ENCODE data around the gene GRIN2A.

GRIN2A gene

GRCh38 chr16:10088380-10088793, 93.8 kb downstream of the GRIN2A start:
- Histone ChIP-seq H3K4me3 (IDR thresholded peaks at IDR 0.05; ENCODE audit: insufficient read depth, low read depth, low read length) (no peak overlapping the region), H2AFZ (ENCODE audit: low read depth) (no peak overlapping the region), H3K4me2 (no peak overlapping the region), H3K4me1 (ENCODE audit: low read depth, poor library complexity, severe bottlenecking) (no peaks in the 10 kb centered on the region), H3K79me2 (ENCODE audit: insufficient read depth, low read depth) (no peaks in the 10 kb centered on the region), H3K9ac (no peak overlapping the region), H3K27me3 (ENCODE audit: insufficient read depth, low read depth) (no peaks in the 10 kb centered on the region; the same call in 1 of the 2 replicates), H4K20me1 (ENCODE audit: insufficient read depth) (no peaks in the 10 kb centered on the region), H3K27ac (no peak overlapping the region), H3K36me3 (ENCODE audit: insufficient read depth) (no peaks in the 10 kb centered on the region)
- no peak for TF ChIP-seq CTCF (conservative IDR thresholded peaks at IDR 0.05; ENCODE audit: low read depth, low read length)

GRCh38 chr16:10087151-10087550, 95.1 kb downstream of the GRIN2A start:
- TF ChIP-seq CTCF (conservative IDR thresholded peaks at IDR 0.05; ENCODE audit: low read depth, low read length) = no peak
- H4K20me1 ChIP-seq (ENCODE audit: insufficient read depth) = no peaks in the 10 kb centered on the region
- H3K36me3 ChIP-seq (ENCODE audit: insufficient read depth) = no peaks in the 10 kb centered on the region
- H2AFZ ChIP-seq (ENCODE audit: low read depth) = no peak overlapping the region
- H3K79me2 ChIP-seq (ENCODE audit: insufficient read depth, low read depth) = no peaks in the 10 kb centered on the region
- H3K4me2 ChIP-seq = no peak overlapping the region
- H3K4me3 ChIP-seq (IDR thresholded peaks at IDR 0.05; ENCODE audit: insufficient read depth, low read depth, low read length) = no peak overlapping the region
- H3K4me1 ChIP-seq (ENCODE audit: low read depth, poor library complexity, severe bottlenecking) = no peaks in the 10 kb centered on the region
- H3K27me3 ChIP-seq (ENCODE audit: insufficient read depth, low read depth) = no peaks in the 10 kb centered on the region
- no peak overlapping the region for H3K27ac ChIP-seq
- H3K9ac ChIP-seq = no peak overlapping the region

- no peak overlapping the region for H2AFZ ChIP-seq (ENCODE audit: low read depth)
- no peak overlapping the region for H3K4me2 ChIP-seq
- no peak for TF ChIP-seq CTCF (conservative IDR thresholded peaks at IDR 0.05; ENCODE audit: low read depth, low read length)
- no peaks in the 10 kb centered on the region for H3K36me3 ChIP-seq (ENCODE audit: insufficient read depth)
- H3K79me2 ChIP-seq (ENCODE audit: insufficient read depth, low read depth) = no peaks in the 10 kb centered on the region
- no peak overlapping the region for H3K9ac ChIP-seq
- no peaks in the 10 kb centered on the region for H4K20me1 ChIP-seq (ENCODE audit: insufficient read depth)
- no peak overlapping the region for H3K4me3 ChIP-seq (IDR thresholded peaks at IDR 0.05; ENCODE audit: insufficient read depth, low read depth, low read length)
- H3K27me3 ChIP-seq (ENCODE audit: insufficient read depth, low read depth) = no peaks in the 10 kb centered on the region
- no peaks in the 10 kb centered on the region for H3K4me1 ChIP-seq (ENCODE audit: low read depth, poor library complexity, severe bottlenecking)
- no peak overlapping the region for H3K27ac ChIP-seq
Observed at GRCh38 chr16:10086620-10087019, 95.6 kb downstream of the GRIN2A start.

- Histone ChIP-seq H4K20me1 (ENCODE audit: insufficient read depth) (no peaks in the 10 kb centered on the region), H2AFZ (ENCODE audit: low read depth) (no peak overlapping the region), H3K36me3 (ENCODE audit: insufficient read depth) (no peaks in the 10 kb centered on the region), H3K79me2 (ENCODE audit: insufficient read depth, low read depth) (no peaks in the 10 kb centered on the region), H3K4me2 (no peak overlapping the region), H3K27me3 (ENCODE audit: insufficient read depth, low read depth) (no peaks in the 10 kb centered on the region), H3K9ac (no peak overlapping the region), H3K4me3 (IDR thresholded peaks at IDR 0.05; ENCODE audit: insufficient read depth, low read depth, low read length) (no peak overlapping the region), H3K4me1 (ENCODE audit: low read depth, poor library complexity, severe bottlenecking) (no peaks in the 10 kb centered on the region), H3K27ac (no peak overlapping the region)
- no peak for TF ChIP-seq CTCF (conservative IDR thresholded peaks at IDR 0.05; ENCODE audit: low read depth, low read length)
Observed at GRCh38 chr16:10085078-10085798, 97.0 kb downstream of the GRIN2A start.

Data from KMS-11 (cell line).